ENCODE data around the gene ADSS1.

Gene ADSS1

GRCh38 chr14:104695660-104696000, 28.4 kb upstream of the ADSS1 start:
- no peak for DNase-seq (ENCODE audit: low spot score)
- no peak for TF ChIP-seq CTCF (IDR thresholded peaks at IDR 0.05; ENCODE audit: extremely low read depth, insufficient read depth, missing control alignments)
- in situ Hi-C loops (cut with MboI; ENCODE audit: low pct_unique_long_range_greater_than_20kb, low sequenced_read_pairs, unreplicated experiment) = no loop called here

GRCh38 chr14:104696671-104697316, 27.2 kb upstream of the ADSS1 start:
- DNase-seq (ENCODE audit: low spot score) = no peak
- no peak for TF ChIP-seq CTCF (IDR thresholded peaks at IDR 0.05; ENCODE audit: extremely low read depth, insufficient read depth, missing control alignments)
- in situ Hi-C loops (cut with MboI; ENCODE audit: low pct_unique_long_range_greater_than_20kb, low sequenced_read_pairs, unreplicated experiment) = no loop called here

GRCh38 chr14:104697317-104697703, 26.7 kb upstream of the ADSS1 start:
- no peak for TF ChIP-seq CTCF (IDR thresholded peaks at IDR 0.05; ENCODE audit: extremely low read depth, insufficient read depth, missing control alignments)
- no peak for DNase-seq (ENCODE audit: low spot score)

GRCh38 chr14:104697892-104698583, 26.0 kb upstream of the ADSS1 start:
- DNase-seq (ENCODE audit: low spot score) = no peak
- in situ Hi-C loops (cut with MboI; ENCODE audit: low pct_unique_long_range_greater_than_20kb, low sequenced_read_pairs, unreplicated experiment) = no loop called here
- no peak for TF ChIP-seq CTCF (IDR thresholded peaks at IDR 0.05; ENCODE audit: extremely low read depth, insufficient read depth, missing control alignments)

More at GRCh38 chr14:104697317-104697703, 26.7 kb upstream of the ADSS1 start:
- in situ Hi-C loops (cut with MboI; ENCODE audit: low pct_unique_long_range_greater_than_20kb, low sequenced_read_pairs, unreplicated experiment) = no loop called here

- TF ChIP-seq CTCF (IDR thresholded peaks at IDR 0.05; ENCODE audit: extremely low read depth, insufficient read depth, missing control alignments) = no peak
- in situ Hi-C loops (cut with MboI; ENCODE audit: low pct_unique_long_range_greater_than_20kb, low sequenced_read_pairs, unreplicated experiment) = no loop called here
- DNase-seq (ENCODE audit: low spot score) = no peak
Observed at GRCh38 chr14:104698688-104699425, 25.2 kb upstream of the ADSS1 start.

- no peak for DNase-seq (ENCODE audit: low spot score)
- in situ Hi-C loops (cut with MboI; ENCODE audit: low pct_unique_long_range_greater_than_20kb, low sequenced_read_pairs, unreplicated experiment) = no loop called here
- TF ChIP-seq CTCF (IDR thresholded peaks at IDR 0.05; ENCODE audit: extremely low read depth, insufficient read depth, missing control alignments) = no peak
Observed at GRCh38 chr14:104699426-104699748, 24.6 kb upstream of the ADSS1 start.

Data from GM13977 (cell line).